ENCODE data around the gene CSF3R. TPM values are rescaled to one million over a fixed set of nuclear protein-coding genes. Genes with fewer than 3 reads are reported as not detected.
"Not testable (repeated sequence)": the region's sequence is repeated elsewhere in the genome, so short reads cannot be mapped to it uniquely, and the experiment has no call there.

The CSF3R gene
- total and polyA plus RNA-seq, 4 experiments from 2014 or later, result 0.61 to 0.87 TPM; not detected in 2

DNA sequence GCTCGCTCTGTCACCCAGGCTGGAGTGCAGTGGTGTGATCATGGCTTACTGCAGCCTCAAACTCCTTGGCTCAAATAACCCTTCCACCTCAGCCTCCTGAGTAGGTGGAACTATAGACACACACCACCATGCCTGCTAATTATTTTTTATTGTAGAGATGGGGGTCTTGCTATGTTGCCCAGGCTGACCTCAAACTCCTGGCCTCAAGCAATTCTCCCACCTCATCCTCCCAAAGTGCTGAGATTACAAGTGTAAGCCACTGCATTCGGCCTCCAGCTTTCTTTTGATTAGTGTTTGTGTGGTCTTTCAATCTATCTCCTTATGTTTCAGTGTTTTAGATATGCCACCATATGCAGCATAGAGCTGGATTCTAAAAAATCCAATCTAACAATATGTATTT is 19.9 kb upstream of the CSF3R start:
- peaks cover 16 to 24% of the 10 kb centered on the region in 2 donors for H3K27me3 Mint-ChIP-seq
- CTCF ChIA-PET (ENCODE audit: partially characterized antibody), result no interaction called here

DNA sequence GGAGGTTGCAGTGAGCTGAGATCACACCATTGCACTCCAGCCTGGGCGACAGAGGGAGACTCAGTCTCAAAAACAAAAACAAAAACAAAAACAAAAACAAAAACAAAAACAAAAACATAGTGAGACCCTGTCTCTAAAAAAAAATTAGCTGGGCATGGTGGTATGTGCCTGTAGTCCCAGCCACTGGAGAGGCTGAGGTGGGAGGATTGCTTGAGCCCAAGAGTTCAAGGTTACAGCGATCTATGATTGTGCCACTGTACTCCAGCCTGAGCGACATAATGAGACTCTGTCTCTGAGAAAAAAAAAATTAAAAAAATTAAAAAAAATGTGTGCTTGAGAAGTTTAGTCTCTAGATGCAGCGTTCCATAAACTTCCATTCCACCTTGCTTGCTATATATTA is 19.2 kb upstream of the CSF3R start:
- CTCF ChIA-PET (ENCODE audit: partially characterized antibody), result interaction anchor here (2.1 kb wide), 1 partner anchor 15 kb away, joined by 7 read pairs; no protein-coding TSS in a partner anchor
- H3K9me3 Mint-ChIP-seq; H3K9me3 ChIP-seq (ENCODE audit: control insufficient read depth in 1 of 2, low read length in 2 of 2); DNase-seq; H3K27ac Mint-ChIP-seq; POLR2A ChIA-PET (ENCODE audit: partially characterized antibody); H3K36me3 Mint-ChIP-seq; H3K27ac ChIP-seq (ENCODE audit: low read depth, low read length); H3K4me1 Mint-ChIP-seq; H3K4me3 ChIP-seq (ENCODE audit: low read length in 2 of 2); H3K4me1 ChIP-seq (ENCODE audit: insufficient read depth, low read length); H3K4me3 Mint-ChIP-seq; intact Hi-C loops (cut with micrococcal nuclease); H3K27me3 ChIP-seq (ENCODE audit: insufficient read depth, low read length); H3K36me3 ChIP-seq (ENCODE audit: insufficient read depth, low read length): not testable (repeated sequence)
- peaks cover 14 to 18% of the 10 kb centered on the region in 2 donors for H3K27me3 Mint-ChIP-seq

More for the DNA sequence above, 19.9 kb upstream of the CSF3R start:
- Histone ChIP-seq H3K36me3 (ENCODE audit: insufficient read depth, low read length) (no peaks in the 10 kb centered on the region), H3K9me3 (ENCODE audit: control insufficient read depth in 1 of 2, low read length in 2 of 2) (no peaks in the 10 kb centered on the region), H3K4me1 (ENCODE audit: insufficient read depth, low read length) (no peaks in the 10 kb centered on the region), H3K27me3 (ENCODE audit: insufficient read depth, low read length) (no peaks in the 10 kb centered on the region), H3K4me3 (ENCODE audit: low read length in 2 of 2) (no peak overlapping the region), H3K27ac (ENCODE audit: low read depth, low read length) (no peak overlapping the region)
- H3K4me3 Mint-ChIP-seq, result no peak overlapping the region
- H3K36me3 Mint-ChIP-seq, result no peaks in the 10 kb centered on the region
- no peak for DNase-seq
- H3K9me3 Mint-ChIP-seq, result no peaks in the 10 kb centered on the region
- POLR2A ChIA-PET (ENCODE audit: partially characterized antibody), result no interaction called here
- no peaks in the 10 kb centered on the region for H3K4me1 Mint-ChIP-seq
- peak overlapping the region in 1 of 7 donors; percentile 44 for H3K27ac Mint-ChIP-seq
- intact Hi-C loops (cut with micrococcal nuclease), result no loop called here

DNA sequence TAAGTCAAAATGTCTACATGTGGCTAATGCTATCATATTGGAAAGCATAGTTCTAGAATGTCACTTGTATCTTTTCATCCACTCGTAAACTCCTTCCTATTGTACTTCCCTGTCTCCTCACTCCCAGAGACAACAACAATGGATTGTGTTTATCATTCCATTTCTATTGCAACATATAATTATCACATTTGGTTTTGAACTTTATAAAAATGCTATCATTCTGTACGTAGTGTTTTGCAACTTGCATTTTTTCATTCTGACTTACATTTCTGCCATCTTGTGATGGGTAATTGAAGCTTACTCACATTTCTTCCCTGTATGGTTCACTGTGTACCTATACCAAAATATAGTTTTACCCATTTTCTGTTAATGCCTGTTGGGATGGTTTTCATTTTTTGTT is 14.5 kb upstream of the CSF3R start:
- H3K27me3 Mint-ChIP-seq, result peaks cover 3 to 13% of the 10 kb centered on the region in 2 donors

DNA sequence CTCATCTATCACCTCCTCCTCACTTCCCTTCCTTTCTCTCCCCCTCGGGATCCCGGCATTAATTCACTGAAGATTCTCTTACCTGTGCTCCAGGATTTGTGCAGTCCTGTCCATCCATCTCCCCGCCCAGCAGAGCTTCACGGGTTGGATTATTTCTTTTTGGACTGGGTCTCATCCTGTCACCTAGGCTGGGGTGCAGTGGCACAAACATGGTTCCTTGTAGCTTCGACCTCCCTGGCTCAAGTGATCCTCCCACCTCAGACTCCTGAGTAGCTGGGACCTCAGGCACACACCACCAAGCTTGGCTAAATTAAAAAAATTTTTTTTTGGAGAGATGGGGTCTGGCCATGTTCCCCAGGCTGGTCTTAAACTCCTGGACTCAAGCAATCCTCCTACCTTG is 12.3 kb upstream of the CSF3R start:
- Histone ChIP-seq H3K36me3 (ENCODE audit: insufficient read depth, low read length) (no peaks in the 10 kb centered on the region), H3K4me1 (ENCODE audit: insufficient read depth, low read length) (no peaks in the 10 kb centered on the region), H3K27me3 (ENCODE audit: insufficient read depth, low read length) (no peaks in the 10 kb centered on the region), H3K4me3 (ENCODE audit: low read length in 2 of 2) (no peak overlapping the region), H3K27ac (ENCODE audit: low read depth, low read length) (no peak overlapping the region), H3K9me3 (ENCODE audit: control insufficient read depth in 1 of 2, low read length in 2 of 2) (no peaks in the 10 kb centered on the region)
- Mint-ChIP-seq H3K27ac (no peak overlapping the region), H3K4me3 (no peak overlapping the region), H3K9me3 (no peaks in the 10 kb centered on the region), H3K36me3 (no peaks in the 10 kb centered on the region), H3K4me1 (peaks cover 0 to 2% (median 0%) of the 10 kb centered on the region in 4 donors), H3K27me3 (peaks cover 2 to 9% of the 10 kb centered on the region in 2 donors)
- ChIA-PET CTCF (ENCODE audit: partially characterized antibody) (no interaction called here), POLR2A (ENCODE audit: partially characterized antibody) (no interaction called here)
- DNase-seq, result no peak
- intact Hi-C loops (cut with micrococcal nuclease), result no loop called here

More for the DNA sequence above, 14.5 kb upstream of the CSF3R start:
- no peaks in the 10 kb centered on the region for H3K4me1 Mint-ChIP-seq
- Histone ChIP-seq H3K27ac (ENCODE audit: low read depth, low read length) (no peak overlapping the region), H3K9me3 (ENCODE audit: control insufficient read depth in 1 of 2, low read length in 2 of 2) (no peaks in the 10 kb centered on the region), H3K27me3 (ENCODE audit: insufficient read depth, low read length) (no peaks in the 10 kb centered on the region), H3K4me3 (ENCODE audit: low read length in 2 of 2) (no peak overlapping the region), H3K4me1 (ENCODE audit: insufficient read depth, low read length) (no peaks in the 10 kb centered on the region), H3K36me3 (ENCODE audit: insufficient read depth, low read length) (no peaks in the 10 kb centered on the region)
- no peak overlapping the region for H3K4me3 Mint-ChIP-seq
- ChIA-PET CTCF (ENCODE audit: partially characterized antibody) (no interaction called here), POLR2A (ENCODE audit: partially characterized antibody) (no interaction called here)
- no peak overlapping the region for H3K27ac Mint-ChIP-seq
- H3K36me3 Mint-ChIP-seq, result no peaks in the 10 kb centered on the region
- intact Hi-C loops (cut with micrococcal nuclease), result no loop called here
- H3K9me3 Mint-ChIP-seq, result no peaks in the 10 kb centered on the region
- DNase-seq, result no peak

DNA sequence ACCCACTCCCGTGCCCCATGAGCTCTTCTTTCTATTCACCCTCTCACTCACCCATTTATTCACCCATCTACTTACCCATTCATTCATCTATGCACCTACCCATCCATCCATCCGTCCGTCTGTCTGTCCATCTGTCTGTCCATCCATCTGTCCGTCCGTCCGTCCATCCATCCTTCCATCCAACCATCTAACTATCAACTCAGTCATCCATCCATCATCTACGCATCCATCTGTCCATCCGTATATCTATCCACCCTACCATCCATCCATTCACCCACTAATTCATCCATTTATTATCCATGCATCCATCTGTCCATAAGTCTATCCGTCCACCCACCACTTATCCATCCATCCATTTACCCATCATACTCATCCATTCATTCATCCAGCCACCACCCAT is 10.8 kb upstream of the CSF3R start:
- no peak overlapping the region for H3K27ac Mint-ChIP-seq
- H3K27me3 ChIP-seq (ENCODE audit: insufficient read depth, low read length), result no peaks in the 10 kb centered on the region
- peaks cover 2 to 9% of the 10 kb centered on the region in 2 donors for H3K27me3 Mint-ChIP-seq
- H3K4me1 ChIP-seq (ENCODE audit: insufficient read depth, low read length), result no peaks in the 10 kb centered on the region
- no peaks in the 10 kb centered on the region for H3K36me3 Mint-ChIP-seq
- no peak overlapping the region for H3K4me3 Mint-ChIP-seq
- no peaks in the 10 kb centered on the region for H3K9me3 ChIP-seq (ENCODE audit: control insufficient read depth in 1 of 2, low read length in 2 of 2)
- H3K36me3 ChIP-seq (ENCODE audit: insufficient read depth, low read length), result no peaks in the 10 kb centered on the region
- H3K4me1 Mint-ChIP-seq, result peaks cover 0 to 2% (median 0%) of the 10 kb centered on the region in 4 donors
- intact Hi-C loops (cut with micrococcal nuclease), result no loop called here
- no peak overlapping the region for H3K4me3 ChIP-seq (ENCODE audit: low read length in 2 of 2)
- CTCF ChIA-PET (ENCODE audit: partially characterized antibody), result no interaction called here
- DNase-seq, result no peak
- POLR2A ChIA-PET (ENCODE audit: partially characterized antibody), result no interaction called here
- H3K9me3 Mint-ChIP-seq, result no peaks in the 10 kb centered on the region
- no peak overlapping the region for H3K27ac ChIP-seq (ENCODE audit: low read depth, low read length)

DNA sequence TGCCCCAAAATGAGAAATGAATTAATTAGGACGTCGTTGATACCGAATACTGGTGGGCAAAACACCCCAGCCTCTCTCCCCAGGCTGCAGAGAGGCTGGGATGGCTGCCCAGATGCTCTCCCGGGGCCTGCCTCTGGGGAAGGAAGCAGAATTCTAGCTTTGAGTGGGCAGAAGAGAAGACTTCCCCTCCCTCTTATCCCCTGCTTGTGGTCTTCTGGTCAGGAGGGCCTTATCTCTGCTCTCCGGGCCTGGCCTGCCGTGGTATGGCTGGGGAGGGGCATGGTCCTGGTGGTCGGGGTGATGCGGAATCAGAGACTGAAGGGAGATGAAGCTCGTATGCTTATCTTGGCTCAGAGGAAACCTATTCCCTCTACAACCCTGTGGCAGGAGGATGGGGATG is 9.8 kb upstream of the CSF3R start:
- Mint-ChIP-seq H3K4me3 (no peak overlapping the region), H3K27me3 (peaks cover 2 to 9% of the 10 kb centered on the region in 2 donors), H3K4me1 (peaks cover 0 to 2% (median 0%) of the 10 kb centered on the region in 4 donors), H3K27ac (no peak overlapping the region), H3K36me3 (no peaks in the 10 kb centered on the region), H3K9me3 (no peaks in the 10 kb centered on the region)
- Histone ChIP-seq H3K27me3 (ENCODE audit: insufficient read depth, low read length) (no peaks in the 10 kb centered on the region), H3K27ac (ENCODE audit: low read depth, low read length) (no peak overlapping the region), H3K4me1 (ENCODE audit: insufficient read depth, low read length) (no peaks in the 10 kb centered on the region), H3K9me3 (ENCODE audit: control insufficient read depth in 1 of 2, low read length in 2 of 2) (no peaks in the 10 kb centered on the region), H3K36me3 (ENCODE audit: insufficient read depth, low read length) (no peaks in the 10 kb centered on the region), H3K4me3 (ENCODE audit: low read length in 2 of 2) (no peak overlapping the region)
- ChIA-PET POLR2A (ENCODE audit: partially characterized antibody) (no interaction called here), CTCF (ENCODE audit: partially characterized antibody) (no interaction called here)
- no peak for DNase-seq
- intact Hi-C loops (cut with micrococcal nuclease), result no loop called here

DNA sequence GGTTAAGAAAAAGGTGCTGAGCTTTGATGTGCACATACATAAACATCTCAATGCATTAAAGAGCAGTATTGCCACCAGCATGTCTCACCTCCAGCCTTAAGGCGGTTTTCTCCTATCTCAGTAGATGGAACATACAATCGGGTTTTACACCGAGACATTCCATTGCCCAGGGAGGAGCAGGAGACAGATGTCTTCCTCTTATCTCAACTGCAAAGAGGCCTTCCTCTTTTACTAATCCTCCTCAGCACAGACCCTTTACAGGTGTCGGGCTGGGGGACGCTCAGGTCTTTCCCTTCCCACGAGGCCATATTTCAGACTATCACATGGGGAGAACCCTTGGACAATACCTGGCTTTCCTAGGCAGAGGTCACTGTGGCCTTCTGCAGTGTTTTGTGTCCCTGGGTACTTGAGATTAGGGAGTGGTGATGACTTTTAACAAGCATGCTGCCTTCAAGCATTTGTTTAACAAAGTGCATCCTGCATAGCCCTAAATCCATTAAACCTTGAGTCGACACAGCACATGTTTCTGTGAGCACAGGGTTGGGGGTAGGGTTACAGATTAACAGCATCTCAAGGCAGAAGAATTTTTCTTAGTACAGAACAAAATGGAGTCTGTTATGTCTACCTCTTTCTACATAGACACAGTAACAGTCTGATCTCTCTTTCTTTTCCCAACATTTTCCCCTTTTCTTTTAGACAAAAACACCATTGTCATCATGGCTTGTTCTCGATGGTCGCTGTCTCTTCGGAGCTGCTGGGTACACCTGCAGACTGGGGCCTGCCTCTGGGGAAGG is 6.7 kb upstream of the CSF3R start:
- H3K27ac ChIP-seq (ENCODE audit: low read depth, low read length); CTCF ChIA-PET (ENCODE audit: partially characterized antibody); H3K4me3 Mint-ChIP-seq; H3K36me3 ChIP-seq (ENCODE audit: insufficient read depth, low read length); H3K9me3 Mint-ChIP-seq; H3K36me3 Mint-ChIP-seq; intact Hi-C loops (cut with micrococcal nuclease); H3K9me3 ChIP-seq (ENCODE audit: control insufficient read depth in 1 of 2, low read length in 2 of 2); H3K4me3 ChIP-seq (ENCODE audit: low read length in 2 of 2); DNase-seq; H3K4me1 Mint-ChIP-seq; POLR2A ChIA-PET (ENCODE audit: partially characterized antibody); H3K4me1 ChIP-seq (ENCODE audit: insufficient read depth, low read length); H3K27me3 ChIP-seq (ENCODE audit: insufficient read depth, low read length); H3K27me3 Mint-ChIP-seq; H3K27ac Mint-ChIP-seq: not testable (repeated sequence)

Data from CD4-positive, alpha-beta memory T cell (primary cell).